K562 (cell line): ENCODE data around the gene PLXNA2.

Source experiments
- POLR2AphosphoS2 ChIP-seq: IDR thresholded peaks from 2 replicates; pipeline ENCODE4 v1.6.1; 2012; ENCODE audit warnings: low read length, improper control_type of control experiment
- TF ChIP-seq, protein P1 (sequence below), 2 experiments: fragments of 200-800 bp in 1 of 2; sonication (Bioruptor generic) in 1 of 2; sonication (generic) in 1 of 2; formaldehyde crosslinking in 1 of 2; IDR thresholded peaks in 1 of 2; conservative IDR thresholded peaks in 1 of 2; 2 replicates each; pipeline versions ENCODE4 v1.5.0 to v1.6.1; 2016 to 2020; ENCODE audit warnings: missing compliant biosample characterization in 1 of 2, missing genetic modification characterization in 1 of 2, missing genetic modification reagents in 1 of 2
- TF ChIP-seq, protein P2 (sequence below), 2 experiments: IDR thresholded peaks; 2 replicates each; pipeline ENCODE4 v1.6.1; 2011; ENCODE audit warnings: borderline replicate concordance in 1 of 2, control low read depth in 1 of 2, low read depth in 1 of 2, low read length in 1 of 2, mild to moderate bottlenecking in 1 of 2, mixed read lengths in 1 of 2, moderate library complexity in 1 of 2; ENCODE audit not compliant: insufficient read depth in 1 of 2, insufficient read length in 1 of 2, poor library complexity in 1 of 2, severe bottlenecking in 1 of 2; ENCODE audit errors: extremely low read depth in 1 of 2
- TF ChIP-seq, protein P3 (sequence below), 3 experiments: IDR thresholded peaks in 2 of 3; conservative IDR thresholded peaks in 1 of 3; 2 replicates each; pipeline ENCODE4 v1.5.1; 2011 to 2012; ENCODE audit warnings: low read length in 3 of 3, mild to moderate bottlenecking in 3 of 3, control low read depth in 2 of 3, improper control_type of control experiment in 1 of 3, inconsistent platforms in 1 of 3, low read depth in 1 of 3, mixed read lengths in 1 of 3, moderate library complexity in 1 of 3; ENCODE audit not compliant: insufficient read depth in 2 of 3
- TF ChIP-seq, protein P4 (sequence below): fragments of 450-650 bp; IDR thresholded peaks from 2 replicates; pipeline ENCODE4 v1.7.1; 2018; ENCODE audit warnings: mild to moderate bottlenecking, low read depth; ENCODE audit not compliant: partially characterized antibody
- TF ChIP-seq, protein P5 (sequence below): fragments of 150-350 bp; conservative IDR thresholded peaks from 2 replicates; pipeline ENCODE4 v1.6.1; 2014; ENCODE audit warnings: low read length

DNA sequence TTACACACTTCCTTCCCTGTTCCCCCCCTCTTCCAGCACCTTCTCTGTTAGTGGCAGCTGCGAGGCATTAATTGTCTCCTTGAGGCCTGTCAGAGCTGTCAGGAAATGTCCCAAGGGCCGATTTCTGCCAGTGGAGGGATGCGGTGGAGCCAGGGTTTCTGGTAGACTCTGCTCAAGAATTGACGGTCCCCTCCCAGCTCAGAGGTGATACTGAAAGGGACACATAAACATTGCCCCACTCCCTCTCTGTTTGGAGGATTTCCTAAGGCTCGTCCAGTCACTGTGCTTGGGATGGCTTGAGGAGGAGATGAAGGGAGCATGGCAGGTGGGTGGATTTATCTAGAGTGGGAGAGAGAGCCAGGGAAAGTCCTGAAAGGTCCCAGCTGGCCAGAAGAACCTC, 271.8 kb downstream of the PLXNA2 start:
- TF ChIP-seq, protein P1, sequence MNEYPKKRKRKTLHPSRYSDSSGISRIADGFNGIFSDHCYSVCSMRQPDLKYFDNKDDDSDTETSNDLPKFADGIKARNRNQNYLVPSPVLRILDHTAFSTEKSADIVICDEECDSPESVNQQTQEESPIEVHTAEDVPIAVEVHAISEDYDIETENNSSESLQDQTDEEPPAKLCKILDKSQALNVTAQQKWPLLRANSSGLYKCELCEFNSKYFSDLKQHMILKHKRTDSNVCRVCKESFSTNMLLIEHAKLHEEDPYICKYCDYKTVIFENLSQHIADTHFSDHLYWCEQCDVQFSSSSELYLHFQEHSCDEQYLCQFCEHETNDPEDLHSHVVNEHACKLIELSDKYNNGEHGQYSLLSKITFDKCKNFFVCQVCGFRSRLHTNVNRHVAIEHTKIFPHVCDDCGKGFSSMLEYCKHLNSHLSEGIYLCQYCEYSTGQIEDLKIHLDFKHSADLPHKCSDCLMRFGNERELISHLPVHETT (CRISPR knock-in tag; conservative IDR thresholded peaks at IDR 0.05 in 1 of 2, IDR thresholded peaks at IDR 0.05 in 1 of 2): no peak
- TF ChIP-seq, protein P2, sequence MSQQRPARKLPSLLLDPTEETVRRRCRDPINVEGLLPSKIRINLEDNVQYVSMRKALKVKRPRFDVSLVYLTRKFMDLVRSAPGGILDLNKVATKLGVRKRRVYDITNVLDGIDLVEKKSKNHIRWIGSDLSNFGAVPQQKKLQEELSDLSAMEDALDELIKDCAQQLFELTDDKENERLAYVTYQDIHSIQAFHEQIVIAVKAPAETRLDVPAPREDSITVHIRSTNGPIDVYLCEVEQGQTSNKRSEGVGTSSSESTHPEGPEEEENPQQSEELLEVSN (IDR thresholded peaks at IDR 0.05; ENCODE audit: borderline replicate concordance in 1 of 2, extremely low read depth in 1 of 2, insufficient read depth in 1 of 2, insufficient read length in 1 of 2, low read depth in 1 of 2, low read length in 1 of 2, poor library complexity in 1 of 2, severe bottlenecking in 1 of 2): no peak
- TF ChIP-seq, protein P3, sequence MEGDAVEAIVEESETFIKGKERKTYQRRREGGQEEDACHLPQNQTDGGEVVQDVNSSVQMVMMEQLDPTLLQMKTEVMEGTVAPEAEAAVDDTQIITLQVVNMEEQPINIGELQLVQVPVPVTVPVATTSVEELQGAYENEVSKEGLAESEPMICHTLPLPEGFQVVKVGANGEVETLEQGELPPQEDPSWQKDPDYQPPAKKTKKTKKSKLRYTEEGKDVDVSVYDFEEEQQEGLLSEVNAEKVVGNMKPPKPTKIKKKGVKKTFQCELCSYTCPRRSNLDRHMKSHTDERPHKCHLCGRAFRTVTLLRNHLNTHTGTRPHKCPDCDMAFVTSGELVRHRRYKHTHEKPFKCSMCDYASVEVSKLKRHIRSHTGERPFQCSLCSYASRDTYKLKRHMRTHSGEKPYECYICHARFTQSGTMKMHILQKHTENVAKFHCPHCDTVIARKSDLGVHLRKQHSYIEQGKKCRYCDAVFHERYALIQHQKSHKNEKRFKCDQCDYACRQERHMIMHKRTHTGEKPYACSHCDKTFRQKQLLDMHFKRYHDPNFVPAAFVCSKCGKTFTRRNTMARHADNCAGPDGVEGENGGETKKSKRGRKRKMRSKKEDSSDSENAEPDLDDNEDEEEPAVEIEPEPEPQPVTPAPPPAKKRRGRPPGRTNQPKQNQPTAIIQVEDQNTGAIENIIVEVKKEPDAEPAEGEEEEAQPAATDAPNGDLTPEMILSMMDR (IDR thresholded peaks at IDR 0.05 in 2 of 3, conservative IDR thresholded peaks at IDR 0.05 in 1 of 3; ENCODE audit: insufficient read depth in 2 of 3, low read depth in 1 of 3, low read length in 3 of 3): no peak
- TF ChIP-seq, protein P4, sequence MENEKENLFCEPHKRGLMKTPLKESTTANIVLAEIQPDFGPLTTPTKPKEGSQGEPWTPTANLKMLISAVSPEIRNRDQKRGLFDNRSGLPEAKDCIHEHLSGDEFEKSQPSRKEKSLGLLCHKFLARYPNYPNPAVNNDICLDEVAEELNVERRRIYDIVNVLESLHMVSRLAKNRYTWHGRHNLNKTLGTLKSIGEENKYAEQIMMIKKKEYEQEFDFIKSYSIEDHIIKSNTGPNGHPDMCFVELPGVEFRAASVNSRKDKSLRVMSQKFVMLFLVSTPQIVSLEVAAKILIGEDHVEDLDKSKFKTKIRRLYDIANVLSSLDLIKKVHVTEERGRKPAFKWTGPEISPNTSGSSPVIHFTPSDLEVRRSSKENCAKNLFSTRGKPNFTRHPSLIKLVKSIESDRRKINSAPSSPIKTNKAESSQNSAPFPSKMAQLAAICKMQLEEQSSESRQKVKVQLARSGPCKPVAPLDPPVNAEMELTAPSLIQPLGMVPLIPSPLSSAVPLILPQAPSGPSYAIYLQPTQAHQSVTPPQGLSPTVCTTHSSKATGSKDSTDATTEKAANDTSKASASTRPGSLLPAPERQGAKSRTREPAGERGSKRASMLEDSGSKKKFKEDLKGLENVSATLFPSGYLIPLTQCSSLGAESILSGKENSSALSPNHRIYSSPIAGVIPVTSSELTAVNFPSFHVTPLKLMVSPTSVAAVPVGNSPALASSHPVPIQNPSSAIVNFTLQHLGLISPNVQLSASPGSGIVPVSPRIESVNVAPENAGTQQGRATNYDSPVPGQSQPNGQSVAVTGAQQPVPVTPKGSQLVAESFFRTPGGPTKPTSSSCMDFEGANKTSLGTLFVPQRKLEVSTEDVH: no peak
- TF ChIP-seq, protein P5, sequence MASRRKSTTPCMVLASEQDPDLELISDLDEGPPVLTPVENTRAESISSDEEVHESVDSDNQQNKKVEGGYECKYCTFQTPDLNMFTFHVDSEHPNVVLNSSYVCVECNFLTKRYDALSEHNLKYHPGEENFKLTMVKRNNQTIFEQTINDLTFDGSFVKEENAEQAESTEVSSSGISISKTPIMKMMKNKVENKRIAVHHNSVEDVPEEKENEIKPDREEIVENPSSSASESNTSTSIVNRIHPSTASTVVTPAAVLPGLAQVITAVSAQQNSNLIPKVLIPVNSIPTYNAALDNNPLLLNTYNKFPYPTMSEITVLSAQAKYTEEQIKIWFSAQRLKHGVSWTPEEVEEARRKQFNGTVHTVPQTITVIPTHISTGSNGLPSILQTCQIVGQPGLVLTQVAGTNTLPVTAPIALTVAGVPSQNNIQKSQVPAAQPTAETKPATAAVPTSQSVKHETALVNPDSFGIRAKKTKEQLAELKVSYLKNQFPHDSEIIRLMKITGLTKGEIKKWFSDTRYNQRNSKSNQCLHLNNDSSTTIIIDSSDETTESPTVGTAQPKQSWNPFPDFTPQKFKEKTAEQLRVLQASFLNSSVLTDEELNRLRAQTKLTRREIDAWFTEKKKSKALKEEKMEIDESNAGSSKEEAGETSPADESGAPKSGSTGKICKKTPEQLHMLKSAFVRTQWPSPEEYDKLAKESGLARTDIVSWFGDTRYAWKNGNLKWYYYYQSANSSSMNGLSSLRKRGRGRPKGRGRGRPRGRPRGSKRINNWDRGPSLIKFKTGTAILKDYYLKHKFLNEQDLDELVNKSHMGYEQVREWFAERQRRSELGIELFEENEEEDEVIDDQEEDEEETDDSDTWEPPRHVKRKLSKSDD: no peak
- no peak for TF ChIP-seq POLR2AphosphoS2
